Measurements from ENCODE around the gene SUCLG2.

The SUCLG2 gene

DNA sequence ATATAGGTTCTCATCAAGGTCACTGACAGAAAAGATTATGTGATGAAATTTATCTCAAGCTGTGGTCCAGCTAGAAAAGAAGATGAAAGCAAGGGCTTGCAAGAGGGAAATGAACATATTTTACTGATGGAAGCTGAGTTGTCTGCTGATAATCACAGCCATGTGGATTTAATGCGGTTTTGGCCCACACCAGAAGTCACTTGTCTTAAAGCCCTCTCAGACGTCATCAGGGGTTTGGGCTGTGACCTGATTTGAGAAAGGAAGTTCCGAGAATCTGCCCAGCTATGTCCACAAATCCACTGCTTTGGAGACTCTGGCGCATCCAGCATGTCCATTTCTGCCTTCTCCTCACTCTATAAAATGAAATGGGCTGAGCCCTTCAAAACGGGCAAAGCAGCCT is 278.4 kb downstream of the SUCLG2 start:
- no peak for FAIRE-seq

DNA sequence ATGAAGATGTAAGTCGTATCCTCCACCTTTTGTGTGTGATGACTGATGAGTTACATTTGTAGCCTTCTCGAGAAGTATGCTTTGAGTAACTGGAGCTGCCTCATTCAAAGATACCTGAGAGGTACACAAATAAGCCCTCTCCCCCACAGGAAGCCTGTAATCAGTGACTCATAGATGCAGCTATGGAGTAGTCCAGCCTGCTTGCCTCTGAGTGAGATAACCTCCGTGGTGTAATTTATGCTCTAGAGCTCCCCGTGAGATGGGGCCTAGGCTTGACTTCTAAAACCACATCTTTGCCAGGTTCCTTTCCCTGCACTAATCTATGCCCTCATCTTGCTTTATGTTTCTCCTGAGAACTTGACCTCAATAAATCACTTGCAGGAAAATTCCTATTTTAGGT is 291.7 kb downstream of the SUCLG2 start:
- FAIRE-seq = no peak

DNA sequence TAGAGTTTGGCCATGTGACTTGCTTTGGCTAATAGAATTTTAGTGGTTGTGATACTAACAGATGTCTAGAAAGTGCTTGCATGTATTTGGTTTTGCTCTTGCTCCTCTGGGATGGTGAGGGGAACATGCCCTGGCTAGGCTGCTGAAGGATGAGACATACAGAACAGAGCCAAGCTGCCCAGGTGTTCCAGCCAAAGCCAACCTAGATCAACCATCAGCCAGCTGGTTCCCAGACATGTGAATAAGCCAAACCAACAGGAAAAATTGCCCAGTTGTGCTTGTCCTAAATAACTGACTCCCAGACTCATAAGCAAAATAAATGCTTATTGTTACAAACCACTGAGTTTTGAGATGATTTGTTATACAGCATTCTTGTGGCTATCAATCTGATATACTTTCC is 292.6 kb downstream of the SUCLG2 start:
- no peak for FAIRE-seq

DNA sequence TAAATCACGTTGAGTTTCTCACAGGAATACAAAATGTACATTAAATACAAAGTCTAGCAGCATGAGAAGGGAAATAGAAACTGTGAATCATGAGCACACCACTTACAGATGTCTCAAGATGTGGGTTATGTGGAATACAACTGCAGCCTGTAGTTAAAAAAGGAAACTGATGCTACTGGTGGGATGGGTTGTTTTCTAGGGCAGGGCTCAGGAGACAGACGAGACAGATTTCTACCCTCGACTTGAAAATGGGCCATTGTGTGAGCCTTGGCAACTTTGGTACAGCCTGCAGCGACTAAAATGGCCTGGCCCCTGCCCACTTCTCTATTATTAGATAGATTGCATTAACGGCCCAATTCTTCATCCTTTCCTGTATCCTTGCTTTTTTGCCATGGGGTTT is 293.1 kb downstream of the SUCLG2 start:
- FAIRE-seq = no peak

DNA sequence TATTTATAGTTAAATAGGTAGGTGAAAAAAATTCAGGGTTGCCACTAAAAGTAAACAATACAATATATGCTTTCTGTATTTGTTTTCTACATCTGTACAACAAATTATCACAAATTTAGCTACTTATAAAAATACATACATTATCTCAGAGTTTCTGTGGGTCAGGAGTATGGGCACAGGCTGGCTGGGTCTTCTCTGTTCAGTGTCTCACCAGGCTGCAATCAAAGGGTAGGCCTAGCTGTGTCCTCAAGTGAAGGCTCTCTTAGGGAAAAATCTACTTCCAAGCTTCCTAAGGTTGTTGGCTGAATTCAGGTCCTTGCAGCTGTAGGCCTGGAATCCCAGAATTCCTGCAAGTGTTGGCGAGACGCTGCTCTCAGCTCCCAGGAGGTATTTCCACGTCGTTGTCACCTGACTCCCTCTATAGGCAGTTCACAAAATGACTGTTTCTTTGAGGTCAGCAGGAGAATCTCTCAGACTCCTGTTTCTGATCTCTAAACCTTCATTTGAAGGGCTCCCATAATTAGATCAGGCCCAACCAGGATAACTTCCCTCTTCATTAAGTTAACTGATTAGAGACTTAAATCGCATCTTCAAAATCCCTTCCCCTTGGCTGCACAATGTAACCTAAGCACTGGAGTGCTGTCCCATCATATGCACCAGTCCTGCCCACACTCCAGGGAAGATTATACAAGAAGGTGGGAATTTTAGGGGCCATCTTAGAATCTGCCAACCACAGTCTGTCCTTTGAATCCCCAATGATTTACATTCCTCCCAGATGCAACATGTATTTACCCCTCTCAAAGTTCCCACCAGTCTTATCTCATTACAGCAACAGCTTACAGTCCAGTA is 296.6 kb downstream of the SUCLG2 start:
- FAIRE-seq = no peak

DNA sequence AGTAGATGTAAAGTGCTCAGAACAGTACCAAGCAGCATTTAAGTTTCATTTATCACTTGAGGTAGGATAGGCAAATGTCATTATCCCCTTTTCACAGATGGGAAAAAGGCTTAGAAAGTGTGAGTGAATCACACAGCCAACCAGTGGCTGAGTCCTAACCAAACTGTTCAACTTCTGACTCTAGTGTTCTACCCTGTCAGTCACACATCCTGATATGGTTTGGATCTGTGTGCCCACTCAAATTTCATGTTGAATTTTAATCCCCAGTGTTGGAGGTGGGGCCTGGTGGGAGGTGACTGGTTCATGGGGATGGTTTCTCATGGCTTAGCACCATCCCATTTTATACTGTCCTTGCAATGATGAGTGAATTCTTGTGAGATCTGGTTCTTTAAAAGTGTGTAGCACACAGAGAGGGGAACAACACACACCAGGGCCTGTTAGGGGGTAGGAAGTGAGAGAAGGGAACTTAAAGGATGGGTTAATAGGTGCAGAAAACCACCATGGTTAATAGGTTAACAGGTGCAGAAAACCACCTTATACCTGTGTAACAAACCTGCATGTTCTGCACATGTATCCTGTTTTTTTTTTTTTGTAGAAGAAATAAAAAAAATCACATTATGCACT is 304.7 kb downstream of the SUCLG2 start:
- FAIRE-seq = no peak

DNA sequence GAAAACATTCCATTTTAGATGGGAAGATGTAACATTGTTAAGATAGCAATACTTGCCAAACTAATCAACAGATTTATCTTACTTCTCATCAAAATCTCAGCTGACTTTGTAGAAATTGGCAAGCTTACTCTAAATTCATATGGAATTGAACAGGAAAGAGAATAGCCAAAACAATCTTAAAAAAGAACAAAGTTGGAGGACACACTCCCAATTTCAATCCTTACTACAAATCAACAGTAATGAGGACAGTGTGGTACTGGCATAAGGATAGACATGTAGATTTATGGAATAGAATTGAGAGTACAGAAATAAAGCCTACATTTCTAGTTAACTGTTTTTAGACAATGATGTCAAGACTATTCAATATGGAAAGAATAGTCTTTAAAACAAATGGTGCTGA is 308.3 kb downstream of the SUCLG2 start:
- no peak for FAIRE-seq

DNA sequence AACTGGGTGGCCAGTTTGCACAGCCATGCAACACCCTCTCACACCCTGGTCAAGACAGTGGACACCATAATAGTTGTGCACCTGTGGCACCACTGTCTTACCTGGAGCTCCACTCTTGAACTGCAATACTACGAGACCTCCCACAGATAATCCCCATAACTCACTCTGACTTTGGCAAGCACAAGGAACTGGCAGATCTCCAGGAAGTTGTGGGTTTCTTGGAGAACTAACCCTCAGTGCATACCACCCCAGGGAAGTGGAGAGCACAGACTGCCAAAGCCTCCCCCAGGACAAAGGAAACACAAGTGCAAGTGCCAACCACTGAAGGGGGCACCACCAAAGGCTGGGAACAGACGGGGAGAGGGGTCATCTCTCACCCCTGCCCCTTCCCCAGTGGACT is 318.6 kb downstream of the SUCLG2 start:
- FAIRE-seq = no peak

DNA sequence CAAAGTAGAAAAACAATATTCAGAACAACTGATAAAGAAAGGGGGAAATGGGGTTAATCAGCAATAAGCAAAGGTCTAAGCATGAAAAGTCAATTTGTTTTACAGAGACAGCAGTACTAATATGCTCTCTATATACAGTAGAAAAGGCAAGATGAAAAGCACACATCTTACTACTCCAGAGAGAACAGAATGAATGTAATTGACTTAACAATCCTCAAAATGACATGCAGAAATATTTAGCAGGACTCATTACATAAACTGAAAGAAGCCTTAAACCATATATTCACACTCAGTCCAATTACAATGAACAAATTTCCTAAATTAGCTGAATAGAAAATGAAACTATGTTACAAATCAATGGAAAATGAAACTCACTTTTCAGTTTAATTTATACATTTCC is 319.8 kb downstream of the SUCLG2 start:
- no peak for FAIRE-seq

DNA sequence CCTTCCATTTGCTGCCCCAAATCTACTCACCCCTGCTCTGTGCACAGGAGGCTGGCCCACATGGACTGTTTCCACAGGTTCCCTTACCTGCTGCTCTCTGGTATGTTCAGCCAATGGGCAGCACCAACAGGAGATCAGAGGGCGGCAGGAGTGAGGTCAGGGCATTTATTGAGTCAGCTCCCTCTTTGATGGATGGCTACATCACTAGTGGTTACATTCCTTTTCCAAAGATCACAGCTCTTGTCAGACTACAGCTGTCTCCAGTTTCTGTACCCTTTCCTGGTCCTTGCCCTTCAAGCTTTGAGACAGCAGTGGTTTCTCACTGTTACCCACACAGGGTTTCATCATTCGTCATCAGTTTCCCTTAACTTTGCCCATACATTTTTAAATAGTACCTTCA is 325.1 kb downstream of the SUCLG2 start:
- no peak for FAIRE-seq

DNA sequence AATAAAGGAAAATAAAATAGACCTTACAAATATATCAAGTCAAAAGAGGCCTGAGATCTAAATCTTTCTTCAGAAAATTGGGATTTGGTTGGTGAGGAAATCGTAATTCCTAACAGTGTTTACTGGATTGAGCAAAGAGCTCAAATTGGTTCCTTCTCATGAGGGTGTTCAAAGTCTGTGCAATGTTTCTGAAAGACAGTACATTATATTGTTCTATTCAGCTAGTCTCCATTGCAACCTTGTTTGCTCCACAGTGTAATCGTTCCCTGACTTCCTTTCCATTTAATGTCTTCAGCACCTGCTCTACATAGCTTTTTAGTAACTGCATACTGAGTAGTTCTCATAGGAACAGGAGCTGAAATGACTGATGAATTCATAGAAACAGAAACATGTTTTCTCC is 326.8 kb downstream of the SUCLG2 start:
- FAIRE-seq = no peak

DNA sequence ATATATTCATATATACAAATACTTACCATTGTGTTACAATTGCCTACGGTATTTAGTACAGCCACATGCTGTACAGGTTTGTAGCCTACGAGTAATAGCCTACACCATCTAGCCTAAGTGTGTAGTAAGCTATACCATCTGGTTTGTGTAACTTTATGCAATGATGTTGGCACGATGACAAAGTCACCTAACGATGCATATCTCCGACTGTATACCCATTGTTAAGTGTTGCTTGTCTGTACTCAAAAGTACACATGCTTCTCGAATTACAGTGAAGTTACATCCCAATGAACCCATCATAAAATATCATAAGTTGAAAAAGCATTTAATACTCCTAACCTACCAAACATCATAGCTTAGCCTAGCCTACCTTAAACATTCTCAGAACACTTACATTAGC is 329.2 kb downstream of the SUCLG2 start:
- no peak for FAIRE-seq

Measured in A204.1 (cell line).